SK-N-SH (cell line): ENCODE measurements around the gene RNF214. TPM values are rescaled to one million over a fixed set of nuclear protein-coding genes. Genes with fewer than 3 reads are reported as not detected.
A peak's percentile ranks its signal among the peaks of the same experiment; 100 is the strongest.

ENCODE experiments used
- CTCF ChIA-PET: fragments of 300-600, 350-600 bp; formaldehyde crosslinking; extraction: SDS; loops from one replicate; lab custom pipeline; 2021; lab: Yijun Ruan, JAX
- POLR2A ChIA-PET: fragments of 350-600 bp; sonication (Branson Sonifier 250); formaldehyde crosslinking; extraction: SDS; loops from one replicate; lab custom pipeline; 2020; ENCODE audit warnings: antibody characterized with exemption, inconsistent platforms; lab: Yijun Ruan, JAX
- DNase-seq: peaks from one replicate; pipeline ENCODE4 v3.0.0; 2012
- H2AFZ ChIP-seq: fragments of 200-600 bp; sonication (generic); 2 replicates; pipeline ENCODE4 v1.8.1; 2016; ENCODE audit warnings: antibody characterized with exemption, mild to moderate bottlenecking, low read depth
- H3F3A ChIP-seq: fragments of 200-600 bp; sonication (generic); replicated peaks from 2 replicates; pipeline ENCODE3; 2016; ENCODE audit warnings: antibody characterized with exemption, mild to moderate bottlenecking; ENCODE audit not compliant: insufficient read depth
- H3K27ac ChIP-seq, 2 experiments: fragments of 200-500 bp in 1 of 2; fragments of 200-600 bp in 1 of 2; sonication (Bioruptor generic) in 1 of 2; sonication (generic), shearing (Covaris generic) in 1 of 2; 2 replicates each; pipeline versions ENCODE4 v1.5.1 to v1.6.1; 2014 to 2016; ENCODE audit warnings: low read depth in 2 of 2, inconsistent platforms in 1 of 2, low read length in 1 of 2, mild to moderate bottlenecking in 1 of 2, mixed read lengths in 1 of 2
- H3K27me3 ChIP-seq: fragments of 200-600 bp; sonication (generic), shearing (Covaris generic); 2 replicates; pipeline ENCODE4 v1.6.1; 2016; ENCODE audit warnings: mixed run types; ENCODE audit not compliant: insufficient read depth
- H3K36me3 ChIP-seq, 2 experiments: fragments of 200-500 bp in 1 of 2; fragments of 200-600 bp in 1 of 2; sonication (Bioruptor generic) in 1 of 2; sonication (generic) in 1 of 2; replicated peaks in 1 of 2; 2 replicates each; pipeline versions ENCODE3 to v1.5.1; 2014 to 2016; ENCODE audit warnings: low read length in 1 of 2, mild to moderate bottlenecking in 1 of 2; ENCODE audit not compliant: insufficient read depth in 2 of 2, control insufficient read depth in 1 of 2
- H3K4me1 ChIP-seq, 2 experiments: fragments of 200-500 bp in 1 of 2; fragments of 200-600 bp in 1 of 2; sonication (Bioruptor generic) in 1 of 2; sonication (generic), shearing (Covaris generic) in 1 of 2; 2 replicates each; pipeline versions ENCODE4 v1.5.1 to v1.6.1; 2014 to 2016; ENCODE audit warnings: low read depth in 1 of 2, low read length in 1 of 2, mixed run types in 1 of 2; ENCODE audit not compliant: insufficient read depth in 2 of 2, control insufficient read depth in 1 of 2
- H3K4me2 ChIP-seq: fragments of 200-600 bp; sonication (generic), shearing (Covaris generic); 2 replicates; pipeline ENCODE4 v1.6.1; 2017; ENCODE audit warnings: mixed run types
- H3K4me3 ChIP-seq, 2 experiments: fragments of 200-500 bp in 1 of 2; fragments of 200-600 bp in 1 of 2; sonication (Bioruptor generic) in 1 of 2; sonication (generic), shearing (Covaris generic) in 1 of 2; 2 replicates each; pipeline versions ENCODE4 v1.5.1 to v1.8.1; 2014 to 2016; ENCODE audit warnings: low read depth in 2 of 2, inconsistent platforms in 1 of 2, low read length in 1 of 2, mild to moderate bottlenecking in 1 of 2, mixed read lengths in 1 of 2, moderate library complexity in 1 of 2
- H3K79me2 ChIP-seq: fragments of 200-600 bp; sonication (generic); 2 replicates; pipeline ENCODE4 v1.8.1; 2017; ENCODE audit warnings: mild to moderate bottlenecking; ENCODE audit not compliant: insufficient read depth
- H3K9ac ChIP-seq: fragments of 200-600 bp; sonication (generic); 2 replicates; pipeline ENCODE4 v1.6.1; 2017; ENCODE audit warnings: mixed run types
- H3K9me2 ChIP-seq: fragments of 200-600 bp; sonication (generic); 2 replicates; pipeline ENCODE4 v1.6.1; 2017; ENCODE audit warnings: mixed run types
- H3K9me3 ChIP-seq: fragments of 200-600 bp; sonication (generic); 2 replicates; pipeline ENCODE4 v1.6.1; 2017; ENCODE audit warnings: mixed run types, mild to moderate bottlenecking, moderate library complexity
- H4K20me1 ChIP-seq: fragments of 200-600 bp; sonication (generic); 2 replicates; pipeline ENCODE4 v1.6.1; 2017; ENCODE audit warnings: mild to moderate bottlenecking, mixed run types; ENCODE audit not compliant: insufficient read depth
- CHD2 ChIP-seq: fragments of 150-350 bp; IDR thresholded peaks from 2 replicates; pipeline ENCODE4 v1.6.1; 2018; ENCODE audit warnings: low read length; ENCODE audit not compliant: partially characterized antibody
- CTCF ChIP-seq: fragments of 200-600 bp; sonication (generic); IDR thresholded peaks from 2 replicates; pipeline ENCODE4 v1.6.1; 2017; ENCODE audit warnings: antibody characterized with exemption, mild to moderate bottlenecking, moderate library complexity
- ELF1 ChIP-seq: IDR thresholded peaks from 2 replicates; pipeline ENCODE4 v1.4.0; 2012
- EZH2phosphoT487 ChIP-seq: fragments of 200-600 bp; sonication (generic); IDR thresholded peaks from 2 replicates; pipeline ENCODE4 v1.6.1; 2017; ENCODE audit warnings: low read depth, mixed run types, mild to moderate bottlenecking, antibody characterized with exemption, moderate library complexity, borderline replicate concordance
- FOSL2 ChIP-seq: IDR thresholded peaks from 2 replicates; pipeline ENCODE4 v1.4.0; 2012; ENCODE audit warnings: low read depth, mild to moderate bottlenecking, moderate library complexity, borderline replicate concordance
- GABPA ChIP-seq: IDR thresholded peaks from 2 replicates; pipeline ENCODE4 v1.4.0; 2012; ENCODE audit warnings: low read depth, mild to moderate bottlenecking
- IRF3 ChIP-seq: fragments of 150-350 bp; IDR thresholded peaks from 2 replicates; pipeline ENCODE4 v1.6.1; 2016; ENCODE audit warnings: mild to moderate bottlenecking, low read depth, low read length
- JUND ChIP-seq: IDR thresholded peaks from 2 replicates; pipeline ENCODE4 v1.4.0; 2012
- MAX ChIP-seq: IDR thresholded peaks from 2 replicates; pipeline ENCODE4 v1.4.0; 2012; ENCODE audit warnings: low read depth
- MEF2A ChIP-seq: IDR thresholded peaks from 2 replicates; pipeline ENCODE4 v1.4.0; 2012; ENCODE audit warnings: low read depth, borderline replicate concordance
- MXI1 ChIP-seq: IDR thresholded peaks from 2 replicates; pipeline ENCODE4 v1.6.1; 2012; ENCODE audit warnings: mild to moderate bottlenecking, low read depth, low read length, improper control_type of control experiment
- NFIC ChIP-seq: IDR thresholded peaks from 2 replicates; pipeline ENCODE4 v1.4.0; 2012; ENCODE audit warnings: borderline replicate concordance
- PBX3 ChIP-seq: IDR thresholded peaks from 2 replicates; pipeline ENCODE4; 2012
- RAD21 ChIP-seq: IDR thresholded peaks from 2 replicates; pipeline ENCODE4 v1.6.1; 2012; ENCODE audit warnings: mild to moderate bottlenecking, low read length
- SIN3A ChIP-seq: IDR thresholded peaks from 2 replicates; pipeline ENCODE4 v1.6.1; 2012; ENCODE audit warnings: low read depth, mild to moderate bottlenecking, low read length, moderate library complexity, borderline replicate concordance
- SMC3 ChIP-seq: IDR thresholded peaks from 2 replicates; pipeline ENCODE4 v1.6.1; 2012; ENCODE audit warnings: low read depth, low read length, improper control_type of control experiment
- TAF1 ChIP-seq: IDR thresholded peaks from 2 replicates; pipeline ENCODE4 v1.6.1; 2012; ENCODE audit warnings: low read depth, mild to moderate bottlenecking, low read length, moderate library complexity, borderline replicate concordance
- YY1 ChIP-seq: IDR thresholded peaks from 2 replicates; pipeline ENCODE4 v1.4.0; 2012; ENCODE audit warnings: low read depth, mild to moderate bottlenecking
- WGBS: methylation state at CpG from one replicate; pipeline ENCODE4 v1.1.6; 2017; ENCODE audit warnings: low lambda C conversion rate; 5-methylcytosine and 5-hydroxymethylcytosine counted together
- polyA plus RNA-seq, 3 experiments: library from polyadenylated mRNA; depleted of rRNA; stranded (reverse); fragments of >200 nt; gene quantifications; 2 replicates each; pipeline ENCODE4 v1.2.3, GENCODE V29; 2012

Gene RNF214
- polyA plus RNA-seq, 1 of the 3 experiments (the other 2 are of a cell fraction), result 15.4 TPM

- Histone ChIP-seq H3K4me3 (peak within 1 kb of the TSS; percentile 66 to 81), H2AFZ (peak within 1 kb of the TSS; percentile 93), H3K36me3 (no peaks in the 10 kb centered on the region), H3K27ac (peak within 1 kb of the TSS in 1 of 2 experiments; percentile 25; a peak in 2 of 4 replicates), H3K9me2 (no peaks in the 10 kb centered on the region), H3K4me2 (peak within 1 kb of the TSS; percentile 99), H3K9ac (peak within 1 kb of the TSS; percentile 69), H3K4me1 (peaks cover 0 to 19% of the 10 kb centered on the region in 2 experiments; a peak in 3 of 4 replicates), H3K9me3 (no peaks in the 10 kb centered on the region)
- peak; percentile 96 for DNase-seq
- POLR2A ChIA-PET, result interaction anchor here (1.6 kb wide), 1 partner anchor 11 kb away, joined by 8 read pairs; the partner anchor contains the start of gene CEP164
- TF ChIP-seq SIN3A, result peak; percentile 92; the same call in 1 of the 2 replicates
- peak; percentile 93 for TF ChIP-seq ELF1
- TF ChIP-seq MEF2A, result no peak
- peak; percentile 83 for TF ChIP-seq GABPA
- no peak for TF ChIP-seq FOSL2
- TF ChIP-seq EZH2phosphoT487, result no peak
- TF ChIP-seq IRF3, result no peak
- TF ChIP-seq MAX, result peak; percentile 61; the same call in 1 of the 2 replicates
- peak; percentile 90 for TF ChIP-seq MXI1
- peak; percentile 61; the same call in 1 of the 2 replicates for TF ChIP-seq PBX3
- peak; percentile 54 for TF ChIP-seq CTCF
- TF ChIP-seq SMC3, result peak; percentile 50; the same call in 1 of the 2 replicates
- no peak for TF ChIP-seq JUND
- peak; percentile 58 for TF ChIP-seq RAD21
- TF ChIP-seq NFIC, result no peak
- peak; percentile 72 for TF ChIP-seq TAF1
- peak; percentile 63; the same call in 1 of the 2 replicates for TF ChIP-seq YY1
- TF ChIP-seq CHD2, result peak; percentile 72
- TF ChIP-seq, all 33 proteins: peak for 12
- CTCF ChIA-PET, result interaction anchor here (0.6 to 1.9 kb wide), 4 partner anchors 8 to 90 kb away, joined by 3 to 8 read pairs (median 4); partner anchors contain the start of genes PCSK7 and RNF214
- Histone ChIP-seq H3K27me3 (no peaks in the 10 kb centered on the region), H3K79me2 (peaks cover 37% of the 10 kb centered on the region), H4K20me1 (no peaks in the 10 kb centered on the region), H3F3A (peaks cover 7% of the 10 kb centered on the region)
- WGBS, result 2% methylated on average over 16 of the region's 29 CpGs
Measured at GRCh38 chr11:117316197-117316961, 83.9 kb downstream of the RNF214 start, which contains the start of gene BACE1. Gene BACE1 (minus strand): TSS chr11:117316256. CDS start chr11:117315795, 461 bp downstream.
